HL-60/S4 (cell line): ENCODE results near the gene LIN28A.

Experiments
- in situ Hi-C: fragments of 300-500 bp; cut with MboI; formaldehyde crosslinking; loops from 2 replicates; pipeline ENCODE4 v1.14.3; 2022; ENCODE audit warnings: low sequenced_read_pairs

The LIN28A gene

GRCh38 chr1:26477446-26478152, 67.0 kb downstream of the LIN28A start:
- in situ Hi-C loops = no loop called here

- in situ Hi-C loops = no loop called here
These were observed 67.5 kb downstream of the LIN28A start for GRCh38 chr1:26478159-26478558.

- in situ Hi-C loops = no loop called here
These were observed 68.4 kb downstream of the LIN28A start for GRCh38 chr1:26478988-26479387.
